Measurements from ENCODE around the gene ENAM. TPM values are rescaled to one million over a fixed set of nuclear protein-coding genes. Genes with fewer than 3 reads are reported as not detected.
"Not testable (repeated sequence)": the region's sequence is repeated elsewhere in the genome, so short reads cannot be mapped to it uniquely, and the experiment has no call there.

ENAM gene
- total RNA-seq, 2 donors from 2014 or later = 8.9 to 13.5 TPM

DNA sequence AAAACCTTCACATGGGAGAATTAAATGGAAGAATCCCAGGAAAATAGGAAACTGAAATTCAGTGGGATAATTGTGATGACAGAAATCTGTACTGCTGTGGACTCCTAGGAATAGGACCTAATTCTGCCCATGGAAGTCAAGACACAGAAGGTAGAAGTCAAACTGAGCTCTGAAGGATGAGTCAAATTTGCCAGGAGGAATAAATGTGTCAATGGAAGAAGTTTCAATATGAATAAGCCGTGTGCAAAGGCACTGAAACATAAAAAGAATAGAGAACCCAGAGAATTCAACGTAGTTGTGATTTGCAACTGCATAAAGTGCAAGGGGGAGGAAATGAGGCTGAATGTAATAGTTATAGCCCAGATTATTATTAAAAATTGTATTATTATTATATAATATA is 11.6 kb downstream of the ENAM start:
- no peaks in the 10 kb centered on the region for H3K9me3 ChIP-seq
- TF ChIP-seq, protein P1, sequence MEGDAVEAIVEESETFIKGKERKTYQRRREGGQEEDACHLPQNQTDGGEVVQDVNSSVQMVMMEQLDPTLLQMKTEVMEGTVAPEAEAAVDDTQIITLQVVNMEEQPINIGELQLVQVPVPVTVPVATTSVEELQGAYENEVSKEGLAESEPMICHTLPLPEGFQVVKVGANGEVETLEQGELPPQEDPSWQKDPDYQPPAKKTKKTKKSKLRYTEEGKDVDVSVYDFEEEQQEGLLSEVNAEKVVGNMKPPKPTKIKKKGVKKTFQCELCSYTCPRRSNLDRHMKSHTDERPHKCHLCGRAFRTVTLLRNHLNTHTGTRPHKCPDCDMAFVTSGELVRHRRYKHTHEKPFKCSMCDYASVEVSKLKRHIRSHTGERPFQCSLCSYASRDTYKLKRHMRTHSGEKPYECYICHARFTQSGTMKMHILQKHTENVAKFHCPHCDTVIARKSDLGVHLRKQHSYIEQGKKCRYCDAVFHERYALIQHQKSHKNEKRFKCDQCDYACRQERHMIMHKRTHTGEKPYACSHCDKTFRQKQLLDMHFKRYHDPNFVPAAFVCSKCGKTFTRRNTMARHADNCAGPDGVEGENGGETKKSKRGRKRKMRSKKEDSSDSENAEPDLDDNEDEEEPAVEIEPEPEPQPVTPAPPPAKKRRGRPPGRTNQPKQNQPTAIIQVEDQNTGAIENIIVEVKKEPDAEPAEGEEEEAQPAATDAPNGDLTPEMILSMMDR (IDR thresholded peaks at IDR 0.05) = no peak
- no peak overlapping the region for H3K27ac ChIP-seq
- H3K4me1 ChIP-seq = peaks cover 0 to 11% of the 10 kb centered on the region in 2 donors
- H3K4me3 ChIP-seq = no peak overlapping the region
- H3K36me3 ChIP-seq = no peaks in the 10 kb centered on the region
- DNase-seq (ENCODE audit: low spot score) = no peak
- H3K27me3 ChIP-seq = no peaks in the 10 kb centered on the region

DNA sequence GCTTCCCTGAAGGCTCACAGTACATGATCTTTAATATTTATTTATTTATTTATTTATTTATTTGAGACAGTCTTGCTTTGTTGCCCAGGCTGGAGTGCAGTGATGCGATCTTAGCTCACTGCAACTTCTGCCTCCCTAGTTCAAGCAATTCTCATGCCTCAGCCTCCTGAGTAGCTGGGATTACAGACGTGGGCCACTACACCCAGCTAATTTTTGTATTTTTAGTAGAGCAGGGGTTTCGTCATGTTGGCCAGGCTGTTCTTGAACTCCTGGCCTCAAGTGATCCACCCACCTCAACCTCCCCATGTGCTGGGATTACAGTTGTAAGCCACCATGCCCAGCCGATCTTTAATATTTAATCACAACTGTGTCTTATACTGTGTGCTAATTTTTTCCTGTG is 22.2 kb downstream of the ENAM start:
- DNase-seq (ENCODE audit: low spot score); H3K9me3 ChIP-seq; H3K27ac ChIP-seq; H3K27me3 ChIP-seq; H3K36me3 ChIP-seq; H3K4me1 ChIP-seq; H3K4me3 ChIP-seq: not testable (repeated sequence)

DNA sequence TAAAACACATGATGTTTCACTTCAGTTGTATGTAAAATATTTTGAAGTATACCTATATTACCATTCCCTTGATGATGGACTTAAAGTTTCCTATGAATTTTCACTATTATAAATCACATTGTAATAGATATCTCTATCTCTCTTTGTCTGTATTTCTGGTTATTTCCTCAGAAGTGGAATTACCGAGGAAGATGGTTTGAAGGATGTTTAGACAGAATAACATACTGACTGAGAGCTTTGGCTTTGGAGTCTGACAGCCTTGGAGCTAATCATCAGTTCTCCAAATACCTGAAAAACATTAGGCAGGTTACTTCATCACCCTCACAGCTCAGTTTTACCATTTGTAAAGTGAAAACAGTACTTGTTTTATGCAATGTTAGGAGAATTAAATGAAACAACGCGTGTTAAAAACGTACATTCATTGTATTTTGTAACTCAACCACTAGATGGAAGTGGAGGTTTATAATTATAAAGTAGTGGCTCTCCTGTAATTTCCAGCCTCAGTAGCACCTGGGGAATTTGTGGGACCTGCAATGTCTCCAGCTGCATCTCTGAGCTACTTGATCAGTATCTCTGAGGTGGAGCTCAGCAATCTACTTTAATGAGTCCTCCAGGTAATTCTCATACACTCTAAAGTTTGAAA is 23.4 kb downstream of the ENAM start:
- Histone ChIP-seq H3K4me3 (no peak overlapping the region), H3K27me3 (no peaks in the 10 kb centered on the region), H3K36me3 (no peaks in the 10 kb centered on the region), H3K4me1 (no peaks in the 10 kb centered on the region), H3K27ac (no peak overlapping the region), H3K9me3 (no peaks in the 10 kb centered on the region)
- no peak for DNase-seq (ENCODE audit: low spot score)
- TF ChIP-seq, protein P1 (IDR thresholded peaks at IDR 0.05) = peak in 1 of 2 donors; percentile 72

DNA sequence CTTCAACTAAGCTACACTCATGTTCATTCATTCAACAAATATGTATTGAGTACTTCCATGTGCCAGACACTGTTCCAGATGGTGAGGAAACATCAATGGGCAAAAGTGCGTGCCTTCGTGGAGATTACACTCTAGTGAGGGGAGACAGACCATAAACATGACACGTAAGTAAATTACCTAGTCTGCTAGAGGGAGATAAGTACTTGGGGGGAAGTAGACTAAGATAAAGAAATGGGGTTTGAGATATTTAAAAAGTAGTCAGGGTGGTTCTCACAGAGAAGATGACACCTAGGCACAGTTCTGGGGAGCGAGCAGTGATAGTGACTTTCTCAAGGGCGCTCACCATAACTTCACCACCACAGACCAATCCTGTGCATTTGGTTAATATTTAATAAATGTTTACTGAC is 26.1 kb downstream of the ENAM start:
- TF ChIP-seq, protein P1 (IDR thresholded peaks at IDR 0.05) = no peak
- H3K27ac ChIP-seq = no peak overlapping the region
- DNase-seq (ENCODE audit: low spot score) = no peak
- no peak overlapping the region for H3K4me3 ChIP-seq
- no peaks in the 10 kb centered on the region for H3K36me3 ChIP-seq
- no peaks in the 10 kb centered on the region for H3K27me3 ChIP-seq
- H3K4me1 ChIP-seq = no peaks in the 10 kb centered on the region
- H3K9me3 ChIP-seq = no peaks in the 10 kb centered on the region

DNA sequence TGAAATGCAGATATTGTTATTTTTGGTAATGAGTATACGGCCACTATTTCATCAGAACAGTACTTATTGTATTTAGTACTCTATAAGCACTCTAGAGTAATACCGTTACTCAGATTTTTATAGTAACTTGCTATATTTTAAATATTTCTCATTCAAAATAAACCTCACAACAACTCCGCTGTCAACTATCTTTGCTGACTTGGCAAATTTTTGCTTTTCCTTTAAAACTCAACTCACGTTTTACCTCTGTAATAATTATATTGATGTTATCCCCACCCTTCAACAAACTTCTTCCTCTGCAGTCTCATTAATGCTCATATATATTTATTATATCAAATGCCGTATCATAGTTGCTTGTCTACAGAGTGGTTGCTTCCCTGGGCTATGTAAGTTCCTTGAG is 28.8 kb downstream of the ENAM start:
- H3K4me1 ChIP-seq = no peaks in the 10 kb centered on the region
- no peaks in the 10 kb centered on the region for H3K36me3 ChIP-seq
- no peaks in the 10 kb centered on the region for H3K27me3 ChIP-seq
- no peak overlapping the region for H3K27ac ChIP-seq
- DNase-seq (ENCODE audit: low spot score) = no peak
- no peaks in the 10 kb centered on the region for H3K9me3 ChIP-seq
- TF ChIP-seq, protein P1 (IDR thresholded peaks at IDR 0.05) = no peak
- H3K4me3 ChIP-seq = no peak overlapping the region

DNA sequence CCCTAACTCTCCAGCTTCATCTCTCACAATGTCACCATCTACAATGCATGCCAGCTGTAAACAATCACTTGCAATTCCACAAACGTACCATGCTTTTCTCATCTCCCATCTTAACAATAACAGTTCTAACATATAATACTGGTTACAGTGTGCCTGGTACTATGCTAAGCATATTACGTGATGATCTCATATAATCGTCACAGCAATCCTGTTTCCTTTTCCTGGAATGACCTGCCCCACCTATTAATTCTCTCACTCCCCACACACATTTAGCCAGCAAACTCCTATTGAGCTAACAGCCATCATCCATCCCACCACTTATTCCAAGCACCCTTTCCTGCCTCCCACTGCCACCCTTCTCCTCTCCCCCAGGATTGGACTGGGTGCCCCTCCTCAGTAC is 29.9 kb downstream of the ENAM start:
- Histone ChIP-seq H3K4me1 (no peaks in the 10 kb centered on the region), H3K27ac (no peak overlapping the region), H3K4me3 (no peak overlapping the region), H3K36me3 (no peaks in the 10 kb centered on the region), H3K27me3 (no peaks in the 10 kb centered on the region), H3K9me3 (no peaks in the 10 kb centered on the region)
- no peak for DNase-seq (ENCODE audit: low spot score)
- TF ChIP-seq, protein P1 (IDR thresholded peaks at IDR 0.05) = no peak

All from right atrium auricular region (tissue), 2 donors.